Activated T-helper 9 cell treated with anti-CD3 and anti-CD28 coated beads, Interleukin-2, amount 50 U/mL, for 16 hours (primary cell): ENCODE measurements around the gene SORL1.

ENCODE experiments used
- DNase-seq: peaks from one replicate; pipeline ENCODE4 v3.0.0-alpha.2; 2020; ENCODE audit warnings: low read depth

The SORL1 gene

DNA sequence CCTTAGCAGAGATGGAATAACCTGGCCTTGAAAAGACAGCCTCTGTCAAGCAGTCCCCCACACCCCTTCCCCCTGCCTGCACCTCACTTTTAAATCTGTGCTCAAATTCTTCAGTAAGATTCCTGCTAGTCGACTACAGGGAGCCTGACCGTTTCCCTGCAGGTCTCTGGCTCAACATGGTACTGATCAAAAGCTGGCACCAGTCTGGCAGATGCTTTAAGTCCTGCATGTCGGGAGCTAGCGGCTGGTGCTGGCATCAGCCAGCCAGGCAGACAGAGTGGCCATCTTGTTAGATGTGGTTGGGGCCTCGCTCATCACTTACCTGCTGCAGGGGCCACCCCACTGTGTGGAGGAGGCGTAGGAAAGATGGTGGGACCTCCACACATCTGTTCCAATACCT, 205.0 kb downstream of the SORL1 start:
- DNase-seq = no peak

DNA sequence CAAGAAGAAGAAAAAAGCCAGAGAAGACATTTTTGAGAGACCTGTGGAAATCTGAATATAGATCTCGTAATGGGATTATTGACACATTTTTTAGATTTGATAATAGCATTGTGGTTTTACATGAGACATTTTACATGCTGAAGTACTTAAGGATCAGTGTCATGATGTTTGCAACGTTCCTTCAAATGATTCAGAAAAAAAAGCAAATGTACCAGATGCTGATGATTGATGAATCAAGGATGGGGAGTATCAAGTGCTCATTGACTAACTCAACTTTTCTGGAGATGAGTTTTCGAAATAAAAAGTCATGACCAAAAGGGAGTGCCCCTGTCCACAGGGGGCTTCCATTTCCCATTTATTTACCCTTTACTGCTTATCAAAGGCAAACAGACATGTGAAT, 207.7 kb downstream of the SORL1 start:
- no peak for DNase-seq

DNA sequence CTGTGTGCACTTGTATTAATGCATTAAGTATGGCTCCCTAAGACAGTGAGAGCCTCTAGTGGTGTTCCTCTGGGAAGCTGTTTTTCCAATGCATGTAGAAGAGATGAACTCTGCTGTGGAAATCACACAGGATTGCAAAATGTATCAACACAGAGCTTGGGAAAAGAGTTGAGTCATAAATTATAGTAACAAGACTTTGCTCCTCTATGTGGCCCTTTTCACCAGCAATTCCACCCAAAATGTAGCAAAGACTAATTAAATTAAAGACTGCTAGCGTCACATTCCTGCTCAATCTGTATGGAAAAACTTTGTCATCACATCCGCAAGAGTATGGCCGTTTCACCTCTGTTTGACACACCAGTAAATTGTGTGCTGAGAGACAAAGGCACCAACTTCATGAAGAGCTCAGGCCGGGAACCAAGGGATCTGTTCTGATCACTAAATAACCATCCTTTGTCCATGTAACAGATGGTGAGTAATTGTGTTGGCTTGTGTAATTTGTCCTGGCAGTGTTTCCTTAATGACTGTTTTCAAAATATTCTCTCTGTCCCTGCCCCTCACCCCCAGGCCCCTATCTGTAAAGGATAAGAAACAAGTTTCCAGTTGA, 209.9 kb downstream of the SORL1 start:
- no peak for DNase-seq

DNA sequence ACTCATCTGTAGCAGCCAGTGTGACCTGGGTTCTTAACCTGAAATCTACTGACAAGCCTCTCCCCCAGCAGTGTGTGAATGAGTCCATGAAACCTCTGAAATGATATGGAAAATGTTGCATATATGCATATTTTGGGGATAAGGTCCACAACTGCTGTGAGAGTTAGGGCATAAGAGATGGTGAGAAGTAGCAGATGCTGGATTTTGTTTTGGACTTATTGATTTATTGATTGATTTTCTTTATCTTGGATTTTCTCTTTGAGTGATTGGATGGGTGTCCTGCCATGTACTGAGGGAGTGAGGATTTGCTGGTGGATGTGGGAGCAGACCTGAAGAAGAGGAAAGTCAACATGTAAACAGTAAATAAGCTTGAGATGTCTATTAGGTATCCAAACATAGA, 212.0 kb downstream of the SORL1 start:
- no peak for DNase-seq

DNA sequence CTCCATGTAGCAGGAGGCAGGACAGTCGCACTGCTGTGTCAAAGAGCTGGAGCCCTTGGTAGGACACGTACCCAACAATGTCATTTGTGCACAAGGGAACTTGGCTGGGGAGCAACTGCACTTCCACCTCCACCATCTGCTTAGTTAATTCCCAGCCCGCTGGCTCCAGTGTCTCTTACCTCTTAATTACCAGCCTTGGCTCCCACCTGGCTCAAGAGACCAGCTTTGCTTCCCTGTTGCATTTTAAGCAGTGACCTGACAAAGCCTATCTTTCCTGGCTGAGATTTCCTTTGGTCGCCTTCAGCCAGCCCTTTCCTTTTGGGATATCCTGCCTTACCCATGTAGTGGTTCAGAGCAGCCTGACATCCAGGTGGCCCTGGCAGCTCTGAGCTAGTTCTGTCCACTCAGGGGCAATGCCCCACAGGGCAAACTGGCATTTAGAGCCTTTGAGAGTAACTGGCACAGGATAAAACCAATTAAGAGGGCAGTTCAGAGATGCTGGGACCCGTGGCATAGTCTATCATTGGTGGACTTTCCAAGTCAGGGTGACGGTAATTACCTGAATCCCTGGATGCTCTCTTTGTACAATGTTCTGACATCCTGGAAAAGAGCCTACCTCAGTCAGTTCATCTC, 213.2 kb downstream of the SORL1 start:
- DNase-seq = no peak

DNA sequence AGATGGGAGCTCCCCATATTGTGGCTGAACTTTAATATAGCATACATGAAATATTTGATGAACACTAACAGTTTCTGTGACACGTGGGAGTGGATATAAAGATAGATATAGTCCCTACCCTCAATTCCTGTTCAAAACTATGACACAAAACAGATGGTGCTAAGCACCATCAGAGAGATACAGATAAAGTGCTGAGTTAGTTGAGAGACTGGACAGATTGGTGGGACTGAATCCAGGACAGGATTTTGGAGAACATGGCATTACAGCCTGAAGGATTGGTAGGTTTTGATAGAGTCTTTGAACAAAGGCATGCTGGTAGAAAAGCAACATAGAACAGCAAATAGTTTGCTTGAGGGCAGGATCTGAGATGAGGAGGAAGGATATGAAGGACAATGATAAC, 215.7 kb downstream of the SORL1 start:
- no peak for DNase-seq

DNA sequence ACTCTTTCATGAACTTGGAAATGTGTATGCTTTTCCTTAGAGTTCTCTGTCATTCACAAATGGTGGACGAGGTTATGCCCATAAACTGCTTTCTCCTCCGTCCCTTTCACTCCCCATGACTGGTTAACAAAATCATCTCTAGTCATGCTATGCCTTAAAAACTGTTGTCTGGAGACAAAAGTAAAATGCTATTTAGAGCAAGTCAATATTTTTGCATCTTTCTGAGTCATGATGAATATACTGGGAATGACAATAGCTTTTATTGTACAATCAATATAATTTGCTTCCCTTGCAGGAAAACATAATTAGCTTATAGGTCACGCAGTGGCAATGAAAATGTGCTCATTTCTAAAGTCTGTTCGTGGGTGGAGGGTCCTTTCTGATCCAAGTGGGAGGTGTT, 217.3 kb downstream of the SORL1 start:
- no peak for DNase-seq

DNA sequence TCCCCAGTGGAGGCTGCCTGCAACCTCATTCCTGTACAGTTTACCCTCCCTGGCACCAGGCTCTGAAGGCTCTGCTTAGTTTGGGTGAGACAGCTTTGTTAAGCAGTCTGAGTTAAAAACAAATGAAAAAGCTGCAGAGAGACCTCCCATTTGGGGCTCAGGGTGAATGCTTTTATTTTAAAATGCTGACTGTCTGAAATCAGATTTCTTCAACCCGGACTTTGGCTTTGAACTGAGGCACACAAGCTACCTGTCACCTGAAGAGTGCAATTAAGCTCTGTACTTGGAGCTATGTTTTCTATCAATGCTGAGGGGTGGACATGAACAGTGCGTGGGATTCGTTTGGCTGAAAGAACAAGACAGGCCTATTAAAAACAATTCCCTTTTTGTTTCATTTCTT, 218.2 kb downstream of the SORL1 start:
- DNase-seq = no peak

DNA sequence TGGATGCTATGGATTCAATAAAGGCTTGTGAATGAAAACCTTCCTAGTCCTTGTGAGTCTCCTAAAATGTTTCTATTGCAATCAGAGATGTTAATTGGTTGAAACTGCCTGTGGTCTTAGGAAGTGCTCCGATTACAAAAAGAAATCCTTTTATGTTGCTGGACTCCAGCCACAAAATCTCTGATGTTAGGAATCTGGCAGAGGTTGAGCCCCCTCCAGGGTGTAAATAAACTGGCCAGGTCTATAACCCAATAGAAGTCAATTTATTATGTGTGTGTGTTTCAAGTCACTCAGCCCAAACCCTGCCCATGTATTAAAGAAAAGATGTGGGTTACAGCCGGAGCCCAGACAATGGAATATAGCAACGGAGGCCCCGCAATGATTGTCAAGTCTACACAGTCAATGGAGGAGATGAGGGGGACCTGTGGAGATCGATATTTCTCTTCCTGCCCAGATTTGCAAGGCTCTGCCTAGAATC, 218.7 kb downstream of the SORL1 start:
- DNase-seq = no peak

DNA sequence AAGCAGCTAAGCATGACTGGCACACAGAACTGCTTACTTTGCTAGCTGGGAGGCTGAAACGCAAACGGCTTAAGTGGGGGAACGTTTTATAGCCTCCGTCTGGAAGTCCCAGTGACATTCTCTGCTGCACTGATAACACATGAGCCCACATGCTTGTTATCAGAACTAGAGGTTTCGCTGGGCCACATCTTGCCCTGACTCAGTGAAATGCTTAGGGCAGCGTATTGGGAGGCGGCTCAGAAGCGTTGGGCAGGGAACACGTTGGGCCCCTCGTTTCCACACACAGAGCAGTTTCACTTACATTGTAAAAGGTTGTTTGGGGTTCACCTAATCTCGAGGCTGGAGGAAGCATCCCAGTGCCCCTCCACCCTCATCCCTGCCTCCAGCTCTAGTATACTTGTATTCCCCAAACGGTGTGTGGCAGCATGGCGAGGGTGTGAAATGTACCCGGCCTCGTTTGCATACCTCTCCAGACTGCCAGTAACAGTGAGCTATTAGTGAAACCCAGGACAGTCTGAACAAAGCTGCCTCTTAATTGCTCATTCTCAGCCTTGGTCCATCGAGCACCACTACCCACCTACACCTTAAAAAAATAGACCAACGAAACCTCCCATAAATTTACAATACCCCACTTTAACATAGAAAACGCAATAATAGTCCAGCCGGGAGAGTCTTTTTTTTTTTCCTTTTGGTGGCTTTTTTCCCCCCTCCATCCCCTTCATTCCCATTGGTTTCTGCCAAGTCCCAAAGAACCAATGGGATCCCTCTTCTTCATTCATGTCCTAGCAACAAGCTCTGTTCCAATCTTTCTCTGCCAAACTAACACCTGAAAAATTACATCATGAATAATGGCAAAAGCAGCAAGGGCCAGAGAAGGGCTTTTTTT, 219.4 kb downstream of the SORL1 start:
- DNase-seq = no peak

DNA sequence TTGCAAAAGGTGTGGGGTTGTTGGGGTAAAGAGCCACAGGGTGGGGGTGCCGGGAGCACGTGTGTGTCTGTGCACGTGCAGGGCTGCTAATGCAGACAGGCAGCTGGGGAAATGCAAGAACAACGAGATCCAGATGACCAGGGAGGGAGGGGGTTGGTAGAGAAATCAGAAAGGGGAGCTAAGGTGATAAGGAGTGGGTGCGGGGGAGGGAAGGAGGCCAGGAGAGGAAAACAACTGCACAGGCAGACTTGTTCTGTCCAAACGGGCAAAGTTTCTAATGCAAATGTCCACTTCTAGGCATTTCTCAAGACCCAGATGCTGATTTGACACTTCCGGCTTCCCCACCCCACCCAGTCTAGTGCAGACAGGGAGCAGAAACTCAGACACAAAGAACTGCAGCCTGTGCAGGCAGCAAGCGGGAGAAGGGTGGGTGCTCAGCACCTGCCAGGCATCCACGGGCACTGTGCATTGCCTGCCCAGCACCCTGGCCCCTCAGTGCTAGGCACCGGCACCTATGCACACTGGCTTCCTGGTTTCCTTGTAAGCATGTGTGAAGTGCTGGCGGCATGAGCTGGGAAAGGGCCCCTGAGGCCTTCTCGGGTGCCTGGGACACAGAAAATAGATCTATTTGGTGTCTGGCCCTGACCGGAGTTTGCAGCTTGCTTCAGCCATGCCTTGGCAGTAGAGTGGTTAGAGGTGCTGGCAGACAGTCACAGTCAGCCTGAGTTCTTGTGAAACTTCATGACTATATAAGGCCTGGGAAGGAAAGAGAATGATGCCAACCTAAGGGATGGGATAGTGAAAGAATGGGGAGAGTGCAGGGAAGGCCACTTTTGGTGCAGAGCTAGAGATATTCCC, 220.7 kb downstream of the SORL1 start:
- DNase-seq = no peak

DNA sequence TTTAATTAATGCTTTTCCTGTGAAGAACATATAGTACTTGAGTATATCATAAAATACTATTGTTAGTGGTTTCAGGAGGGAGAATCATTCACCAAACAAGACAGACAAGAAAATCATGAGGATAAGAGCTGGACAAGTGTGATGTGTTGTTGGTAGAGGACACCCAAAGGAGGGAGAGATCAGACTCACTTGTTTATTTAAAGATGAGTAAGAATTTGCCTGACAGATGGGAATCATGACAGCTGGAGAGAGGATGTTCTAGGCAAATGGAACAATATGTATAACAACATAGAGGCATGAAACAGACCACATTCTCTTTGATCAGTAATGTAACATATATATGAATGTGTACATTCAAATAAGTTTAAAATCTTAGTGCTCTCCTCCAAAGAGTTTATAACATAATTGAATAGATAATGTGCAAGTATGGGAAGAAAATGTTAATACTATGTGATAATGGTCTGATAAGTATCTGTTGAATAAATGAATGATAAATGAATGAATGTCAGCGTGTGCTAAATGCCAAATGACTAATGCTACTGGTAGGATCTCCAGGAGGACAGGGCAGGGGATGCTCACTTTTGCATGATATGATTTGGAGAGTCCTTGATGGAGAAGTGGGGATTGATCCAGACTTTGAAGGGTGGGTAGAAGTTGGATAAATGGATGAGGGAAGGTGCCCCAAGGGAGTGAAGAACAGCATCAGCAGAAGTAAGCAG, 229.6 kb downstream of the SORL1 start:
- DNase-seq = no peak
